Transverse colon (tissue), 3 donors: Measurements from ENCODE around the gene MYO1A.

Experiments used
- EP300 ChIP-seq: sonication (generic); formaldehyde crosslinking; IDR thresholded peaks from one replicate; pipeline ENCODE4 v1.6.1; 2017; ENCODE audit warnings: antibody characterized with exemption, low read depth
- TF ChIP-seq, protein P1 (sequence below), 5 experiments: fragments of 200-600 bp in 3 of 5; fragments of 450-650 bp in 2 of 5; sonication (generic) in 3 of 5; IDR thresholded peaks; 1 replicate in 2 of 5; 2 replicates in 3 of 5; pipeline ENCODE4 v1.5.1; 2016 to 2017; ENCODE audit warnings: antibody characterized with exemption in 5 of 5, inconsistent platforms in 3 of 5, mild to moderate bottlenecking in 2 of 5, moderate library complexity in 1 of 5

DNA sequence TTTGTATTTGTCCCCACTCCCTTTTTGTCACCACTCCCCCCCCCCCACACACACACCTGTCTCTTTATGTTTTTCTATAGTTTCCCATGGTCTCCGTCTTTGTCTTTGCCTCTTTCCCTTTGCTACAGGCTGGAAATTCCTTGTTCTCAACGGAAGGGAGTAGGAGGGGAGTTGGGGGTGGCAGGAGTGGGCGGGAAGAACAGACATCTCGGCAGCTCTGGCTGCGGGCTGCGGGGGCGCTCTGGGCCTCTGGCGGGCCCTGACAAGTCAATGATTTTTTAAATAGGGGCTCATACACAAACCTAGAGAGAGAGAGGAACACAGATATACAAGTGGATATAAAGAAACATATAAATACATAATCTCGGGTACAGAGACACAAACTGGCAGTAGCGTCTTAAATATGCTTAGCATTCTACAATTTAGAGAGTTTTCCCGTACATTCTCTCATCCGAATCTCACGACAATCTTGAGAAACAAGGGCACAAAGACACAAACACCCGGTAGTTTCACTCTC, 36.6 kb upstream of the MYO1A start:
- TF ChIP-seq, protein P1, sequence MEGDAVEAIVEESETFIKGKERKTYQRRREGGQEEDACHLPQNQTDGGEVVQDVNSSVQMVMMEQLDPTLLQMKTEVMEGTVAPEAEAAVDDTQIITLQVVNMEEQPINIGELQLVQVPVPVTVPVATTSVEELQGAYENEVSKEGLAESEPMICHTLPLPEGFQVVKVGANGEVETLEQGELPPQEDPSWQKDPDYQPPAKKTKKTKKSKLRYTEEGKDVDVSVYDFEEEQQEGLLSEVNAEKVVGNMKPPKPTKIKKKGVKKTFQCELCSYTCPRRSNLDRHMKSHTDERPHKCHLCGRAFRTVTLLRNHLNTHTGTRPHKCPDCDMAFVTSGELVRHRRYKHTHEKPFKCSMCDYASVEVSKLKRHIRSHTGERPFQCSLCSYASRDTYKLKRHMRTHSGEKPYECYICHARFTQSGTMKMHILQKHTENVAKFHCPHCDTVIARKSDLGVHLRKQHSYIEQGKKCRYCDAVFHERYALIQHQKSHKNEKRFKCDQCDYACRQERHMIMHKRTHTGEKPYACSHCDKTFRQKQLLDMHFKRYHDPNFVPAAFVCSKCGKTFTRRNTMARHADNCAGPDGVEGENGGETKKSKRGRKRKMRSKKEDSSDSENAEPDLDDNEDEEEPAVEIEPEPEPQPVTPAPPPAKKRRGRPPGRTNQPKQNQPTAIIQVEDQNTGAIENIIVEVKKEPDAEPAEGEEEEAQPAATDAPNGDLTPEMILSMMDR (IDR thresholded peaks at IDR 0.05) = peak in 2 of 5 experiments; percentile 3 to 16
- no peak for TF ChIP-seq EP300
